GM18870 (cell line): ENCODE results near the gene TPTE2.
"Not testable (repeated sequence)": the region's sequence is repeated elsewhere in the genome, so short reads cannot be mapped to it uniquely, and the experiment has no call there.

Experiments used
- ATAC-seq: cut with Tn5 transposase; IDR thresholded peaks from one replicate; pipeline ENCODE4 v1.9.1; 2021; ENCODE audit warnings: moderate library complexity; ENCODE audit not compliant: unreplicated experiment

The TPTE2 gene

DNA sequence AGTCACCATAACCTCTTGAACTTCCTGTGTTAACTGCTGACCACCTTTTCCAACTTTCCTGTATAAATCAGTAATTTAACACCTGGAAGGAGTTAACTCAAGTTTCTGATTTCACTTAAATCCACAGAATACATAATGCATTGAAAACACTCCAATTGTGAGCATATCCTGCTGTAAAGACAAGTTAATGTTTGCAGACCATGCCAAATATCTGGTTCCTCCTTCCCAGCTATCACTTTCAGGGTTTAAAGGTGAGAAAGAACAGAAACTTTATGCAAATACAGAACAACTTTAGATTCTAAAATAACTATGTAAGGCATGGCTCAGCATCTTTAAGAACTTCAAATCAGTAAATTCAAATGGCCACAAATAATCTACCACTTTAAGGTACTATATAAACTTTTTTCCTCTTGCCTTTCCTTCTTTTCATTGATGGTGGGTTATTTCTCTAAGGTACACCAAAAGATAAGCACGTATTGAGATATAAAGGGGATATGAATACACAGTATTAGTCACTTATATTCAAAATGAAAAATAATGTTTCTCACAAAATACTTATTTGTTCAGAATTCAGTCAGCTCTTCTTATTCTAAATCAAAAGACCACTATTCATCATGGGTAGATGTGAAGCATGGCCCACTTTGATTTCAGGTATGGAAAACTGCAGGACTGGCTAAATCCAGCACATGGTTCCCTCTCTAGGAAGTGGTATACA lies 6.6 kb upstream of the TPTE2 start:
- ATAC-seq = peak; percentile 81

DNA sequence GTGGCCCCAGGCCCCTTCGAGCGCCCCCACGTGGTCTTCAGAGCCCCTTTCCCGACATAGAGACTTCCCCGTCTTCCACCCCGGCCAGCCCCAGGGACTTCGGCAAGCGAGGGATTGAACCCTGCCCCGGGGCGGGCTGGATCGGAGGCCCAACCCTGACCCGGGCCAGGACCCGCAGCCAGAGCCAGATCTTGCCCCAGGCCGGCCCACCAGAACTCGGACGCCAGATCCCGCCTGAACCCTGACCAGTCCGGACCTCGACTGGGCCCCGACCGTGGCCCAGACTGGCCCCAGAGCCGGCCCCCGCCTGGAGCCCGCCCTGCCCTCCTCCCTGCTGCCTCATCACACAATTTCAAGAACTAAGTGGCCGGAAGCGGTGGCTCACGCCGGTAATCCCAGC lies 253 bp upstream of the TPTE2 start:
- no peak for ATAC-seq

DNA sequence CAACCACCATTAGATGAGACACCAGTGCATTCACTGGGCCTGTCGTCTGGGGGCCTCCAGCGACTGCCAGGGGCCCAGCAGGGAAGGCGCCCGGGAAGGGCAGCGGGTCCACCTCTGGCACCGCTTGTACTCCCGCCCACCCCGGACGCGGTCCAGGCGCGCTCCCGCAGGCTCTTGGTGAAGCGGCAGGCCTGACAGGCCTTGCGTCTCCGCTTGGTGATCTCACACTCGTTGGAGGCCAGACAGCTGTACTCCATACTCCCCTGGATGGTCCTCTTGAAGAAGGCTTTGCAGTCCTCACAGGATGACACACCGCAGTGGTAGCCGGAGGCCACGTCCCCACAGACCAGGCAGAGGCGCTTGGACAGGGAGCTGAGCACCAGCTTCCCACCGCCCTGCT lies 660 bp downstream of the TPTE2 start:
- ATAC-seq = not testable (repeated sequence)

DNA sequence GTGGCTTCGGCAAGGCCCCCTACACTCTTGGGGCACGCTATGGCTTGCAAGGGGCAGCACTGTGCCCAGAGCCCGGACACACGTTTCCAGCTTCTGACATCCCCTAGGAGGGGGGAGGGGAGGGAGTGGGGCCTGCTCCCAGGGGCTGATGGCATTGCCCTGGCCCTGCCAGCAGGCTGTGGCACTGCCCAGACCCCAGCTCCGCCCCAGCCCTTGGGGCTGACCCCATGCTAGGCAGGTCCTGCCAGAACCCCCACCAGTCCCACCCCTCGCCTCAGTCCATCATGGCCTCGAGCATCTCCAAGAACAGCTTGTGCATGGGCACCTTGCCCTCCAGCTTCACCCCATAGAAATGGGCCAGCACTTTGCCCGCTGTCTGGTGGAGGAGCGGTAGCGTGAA lies 1.6 kb downstream of the TPTE2 start:
- ATAC-seq = not testable (repeated sequence)

DNA sequence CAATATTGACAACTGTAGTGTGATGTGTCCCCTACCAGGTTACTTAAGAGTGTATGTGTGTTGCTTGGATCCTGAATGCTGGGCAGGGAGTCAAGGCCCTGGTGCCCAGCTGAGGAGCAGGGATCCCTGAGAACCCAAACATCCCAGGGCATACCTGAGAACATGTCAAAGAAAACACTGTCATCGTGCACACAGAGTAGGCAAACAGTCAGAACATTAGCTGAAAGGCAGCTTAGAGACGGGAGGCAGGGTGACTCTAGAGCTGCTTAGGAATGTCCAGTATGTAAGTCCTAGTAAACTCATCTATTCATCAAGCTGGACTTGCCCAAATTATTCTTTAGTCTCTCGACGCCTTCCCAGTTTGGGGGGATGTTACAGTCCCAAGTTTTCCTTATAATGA lies 4.0 kb downstream of the TPTE2 start:
- ATAC-seq = not testable (repeated sequence)

DNA sequence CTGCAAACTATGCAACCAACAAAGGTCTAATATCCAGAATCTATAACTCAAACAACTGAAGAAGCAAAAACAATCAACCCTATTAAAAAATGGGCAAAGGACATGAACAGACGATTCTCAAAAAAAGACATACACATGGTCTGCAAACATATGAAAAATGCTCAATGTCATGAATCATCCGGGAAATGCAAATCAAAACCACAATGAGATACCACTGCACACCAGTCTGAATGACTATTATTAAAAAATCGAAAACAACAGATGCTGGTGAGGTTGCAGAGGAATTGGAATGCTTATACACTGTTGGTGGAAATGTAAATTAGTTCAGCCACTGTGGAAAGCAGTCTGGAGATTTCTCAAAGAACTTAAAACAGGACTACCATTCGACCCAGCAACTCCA lies 12.1 kb downstream of the TPTE2 start:
- ATAC-seq = not testable (repeated sequence)

DNA sequence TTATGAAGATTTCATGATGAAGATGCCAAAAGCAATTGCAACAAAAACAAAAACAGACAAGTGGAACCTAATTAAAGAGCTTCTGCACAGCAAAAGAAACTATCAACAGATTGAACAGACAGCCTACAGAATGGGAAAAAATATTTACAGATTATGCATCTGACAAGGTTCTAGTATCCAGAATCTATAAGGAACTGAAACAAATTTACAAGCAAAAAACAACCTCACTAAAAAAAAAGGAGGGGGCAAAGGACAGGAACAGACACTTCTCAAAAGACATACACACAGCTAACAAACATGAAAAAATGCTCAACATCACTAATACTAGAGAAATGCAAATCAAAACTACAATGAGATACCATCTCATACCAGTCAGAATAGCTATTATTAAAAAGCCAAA lies 35.7 kb downstream of the TPTE2 start:
- ATAC-seq = not testable (repeated sequence)

DNA sequence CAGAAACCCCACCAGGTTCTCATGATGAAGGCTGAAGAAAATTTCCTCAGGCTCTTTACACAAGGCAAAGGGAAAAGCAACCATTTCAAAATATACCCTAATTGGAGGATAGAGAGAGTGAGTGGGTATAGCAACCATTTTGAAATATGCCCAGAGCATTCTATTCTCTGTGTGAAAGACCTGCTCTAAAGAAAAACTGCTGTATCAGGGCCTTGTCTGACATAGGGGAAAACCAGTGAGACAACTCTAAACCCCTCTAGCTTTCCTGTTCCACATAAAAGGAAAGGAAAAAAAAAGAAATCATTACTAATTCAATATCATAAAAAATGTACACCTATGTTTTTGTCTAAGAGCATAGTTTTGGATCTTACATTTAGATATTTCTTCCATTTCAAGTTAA lies 42.3 kb downstream of the TPTE2 start:
- no peak for ATAC-seq

DNA sequence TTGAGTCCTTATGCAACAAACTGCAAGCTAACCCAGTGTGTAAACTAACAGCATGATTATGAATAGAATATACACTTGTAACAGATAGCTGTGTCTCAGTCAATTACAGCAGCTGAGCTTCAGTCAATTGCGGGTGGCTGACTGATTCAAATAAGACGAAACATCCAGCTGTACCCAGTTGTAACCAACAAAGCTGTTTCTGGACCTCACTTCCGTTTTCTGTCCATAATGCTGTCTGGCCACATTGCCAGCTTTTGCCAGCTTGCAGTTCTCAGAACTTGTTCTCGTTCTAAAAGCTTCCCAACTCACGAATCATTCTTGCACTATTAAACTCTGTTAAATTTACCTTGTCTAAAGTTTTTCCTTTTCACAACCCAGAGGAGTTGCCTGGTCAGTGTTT lies 53.7 kb downstream of the TPTE2 start:
- not testable (repeated sequence) for ATAC-seq

DNA sequence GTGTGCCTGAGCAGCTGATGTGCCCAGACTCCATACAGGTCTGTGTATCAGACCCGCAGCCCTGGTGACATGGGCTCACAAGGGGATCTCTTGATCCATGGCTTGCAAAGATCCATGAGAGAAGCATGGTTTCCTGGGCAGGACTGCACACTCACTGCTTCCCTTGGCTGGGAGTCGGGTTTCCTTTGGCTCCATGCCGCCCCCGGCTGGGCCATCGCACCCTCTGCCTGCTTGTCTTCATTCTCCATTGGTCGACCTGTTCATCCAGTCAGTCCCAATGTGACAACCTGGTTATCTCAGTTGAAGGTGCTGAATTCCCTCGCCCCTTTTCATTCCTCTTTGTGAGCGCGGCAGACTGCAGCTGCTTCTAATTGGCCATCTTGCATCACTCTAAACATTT lies 101.2 kb downstream of the TPTE2 start:
- ATAC-seq = not testable (repeated sequence)

DNA sequence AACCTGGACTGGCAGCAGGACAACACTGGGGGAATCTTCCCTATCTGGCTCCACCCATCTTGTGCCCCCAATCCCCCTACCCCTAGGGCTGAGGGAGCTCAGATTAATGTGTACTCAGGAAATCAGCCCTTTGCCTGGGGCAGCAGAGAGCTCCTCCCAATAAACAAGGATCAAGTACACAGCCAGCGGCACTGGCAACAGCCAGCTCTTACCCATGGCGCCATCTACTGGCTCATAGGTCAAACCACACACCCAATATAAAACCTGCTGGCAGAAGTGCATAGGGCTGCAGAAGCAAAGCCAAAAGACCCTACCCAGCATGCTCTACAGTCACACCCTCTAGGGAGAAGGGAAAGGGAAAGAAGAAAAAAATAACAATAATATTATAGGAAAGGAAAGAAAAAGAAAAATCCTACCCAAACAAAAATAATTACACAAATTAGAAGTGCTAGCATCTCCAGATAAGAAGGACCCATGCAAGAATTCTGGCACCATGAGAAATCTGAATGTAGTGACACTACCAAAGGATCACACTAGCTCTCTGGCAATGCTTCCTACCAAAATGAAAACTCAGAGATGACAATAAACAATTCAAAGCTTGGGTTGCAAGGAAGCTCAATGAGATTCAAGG lies 122.2 kb downstream of the TPTE2 start:
- ATAC-seq = not testable (repeated sequence)

DNA sequence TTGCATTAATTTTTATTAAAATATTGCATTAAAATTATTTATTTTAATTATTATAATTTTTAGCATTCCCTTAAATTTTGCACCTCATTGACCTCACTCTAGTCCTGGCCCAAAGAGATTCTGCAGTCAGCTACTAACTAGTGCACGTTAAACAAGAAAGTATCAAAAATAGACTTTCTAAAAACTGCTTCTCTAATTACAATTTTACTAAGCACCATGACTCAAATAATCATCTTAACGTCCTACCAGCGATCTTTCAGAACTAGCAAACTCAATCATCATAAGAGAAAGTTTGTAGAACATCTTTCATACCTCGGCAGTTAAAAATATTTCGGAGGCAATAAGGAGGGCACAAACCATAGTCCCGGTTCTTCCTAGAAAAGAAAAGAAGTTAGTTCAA lies 123.6 kb downstream of the TPTE2 start:
- not testable (repeated sequence) for ATAC-seq

DNA sequence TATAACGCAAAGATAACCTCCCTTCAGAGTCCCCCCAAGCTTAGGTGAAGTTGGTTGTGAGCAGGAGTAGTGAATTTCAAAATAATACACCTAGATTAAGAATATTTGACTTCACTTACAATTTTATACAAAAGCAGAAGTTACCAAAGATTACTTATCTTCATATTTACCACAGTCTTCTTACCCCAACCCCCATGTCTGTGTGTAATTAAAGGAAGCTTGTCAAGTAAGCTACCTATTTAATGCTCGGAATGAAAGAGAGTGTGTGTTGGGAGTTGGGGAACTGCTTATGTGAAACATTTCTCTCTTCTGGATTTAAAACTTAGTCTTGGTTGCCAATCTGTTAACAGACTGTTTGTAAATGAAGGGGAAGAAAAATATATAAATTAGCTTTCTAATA lies 139.1 kb downstream of the TPTE2 start:
- not testable (repeated sequence) for ATAC-seq

DNA sequence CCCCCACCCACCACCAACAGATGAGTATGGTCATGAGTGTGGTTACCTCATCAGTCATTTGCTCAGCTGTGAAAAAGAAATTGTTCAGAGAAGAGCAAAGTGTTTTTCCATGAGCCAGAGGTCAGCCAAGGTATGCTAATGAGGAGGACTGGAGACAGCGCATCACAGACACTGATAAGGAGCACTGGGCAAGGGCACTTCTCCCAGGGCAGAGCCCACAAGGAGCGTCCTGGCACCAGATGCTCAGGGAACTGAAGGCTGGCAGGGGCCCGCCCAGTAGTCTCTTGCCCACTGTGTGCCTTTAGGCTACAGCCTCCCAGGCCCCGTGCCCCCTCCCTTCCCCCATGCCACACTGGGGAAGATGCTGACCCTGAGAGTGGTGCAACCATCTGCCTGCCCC lies 148.8 kb downstream of the TPTE2 start:
- not testable (repeated sequence) for ATAC-seq

DNA sequence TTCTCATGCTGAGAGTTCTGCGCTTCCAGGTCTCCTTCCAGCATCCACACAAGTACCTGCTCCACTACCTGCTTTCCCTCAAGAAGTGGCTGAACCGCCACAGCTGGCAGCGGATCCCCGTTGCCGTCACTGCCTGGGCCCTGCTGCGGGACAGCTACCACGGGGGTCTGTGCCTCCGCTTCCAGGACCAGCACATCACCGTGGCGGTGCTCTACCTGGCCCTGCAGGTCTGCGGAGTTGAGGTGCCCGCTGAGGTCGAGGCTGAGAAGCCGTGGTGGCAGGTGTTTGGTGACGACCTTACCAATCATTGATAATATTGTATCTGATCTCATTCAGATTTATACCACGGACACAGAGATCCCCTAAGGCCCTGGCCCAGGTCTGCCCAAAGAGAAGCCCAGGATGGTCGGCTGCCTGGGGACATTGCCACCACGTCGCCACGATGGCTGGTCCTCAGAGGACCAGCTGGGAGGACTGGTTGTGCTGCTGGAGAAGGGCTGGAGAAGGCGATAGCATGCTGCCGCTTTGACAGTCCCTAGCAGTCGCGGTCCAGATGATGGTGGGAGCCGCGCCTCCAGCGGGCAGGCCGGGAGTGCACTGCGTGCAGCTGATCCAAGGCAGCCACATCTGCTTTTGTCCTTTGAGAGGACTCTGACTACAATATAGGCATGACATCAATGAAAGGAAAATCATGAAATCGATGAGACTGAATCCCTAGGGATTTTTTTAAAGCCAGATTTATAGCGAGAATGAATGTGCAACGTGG lies 178.4 kb downstream of the TPTE2 start:
- not testable (repeated sequence) for ATAC-seq

DNA sequence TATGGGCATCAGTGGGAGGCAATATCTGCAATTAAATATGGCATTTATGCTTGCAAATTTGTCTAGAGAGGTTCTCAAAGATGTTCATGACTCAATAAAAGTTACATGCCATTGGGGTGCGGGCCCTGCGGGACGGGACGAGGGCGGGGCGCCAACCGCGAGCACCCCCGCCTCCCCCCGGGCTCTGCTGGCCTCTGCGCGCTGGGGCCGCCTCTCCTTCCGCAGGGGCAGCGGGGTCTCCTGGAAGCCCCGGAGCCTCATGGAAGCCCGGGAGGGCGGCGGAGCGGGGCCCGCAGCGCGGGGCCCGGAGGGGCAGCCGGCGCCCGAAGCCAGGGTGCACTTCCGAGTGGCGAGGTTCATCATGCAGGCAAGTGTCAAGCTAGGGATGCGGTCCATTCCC lies 179.2 kb downstream of the TPTE2 start:
- no peak for ATAC-seq
